Fibroblast of skin of abdomen (primary cell): ENCODE results near the gene PSMB3.
"Not testable (repeated sequence)": the region's sequence is repeated elsewhere in the genome, so short reads cannot be mapped to it uniquely, and the experiment has no call there.

ENCODE experiments used
- DNase-seq: peaks from one replicate; pipeline ENCODE4 v3.0.0-alpha.2; 2013

PSMB3 gene

GRCh38 chr17:38749223-38750043 is 3.1 kb upstream of the PSMB3 start:
- peak; percentile 36 for DNase-seq

GRCh38 chr17:38750044-38750311 is 2.6 kb upstream of the PSMB3 start:
- no peak for DNase-seq

GRCh38 chr17:38750312-38751121 is 2.0 kb upstream of the PSMB3 start:
- no peak for DNase-seq

- DNase-seq = no peak
Observed at GRCh38 chr17:38751144-38751807, 1.3 kb upstream of the PSMB3 start.

- peak; percentile 89 for DNase-seq
Observed at GRCh38 chr17:38751808-38752307, 683 bp upstream of the PSMB3 start.

- no peak for DNase-seq
Observed at GRCh38 chr17:38753071-38753506, 548 bp downstream of the PSMB3 start.

GRCh38 chr17:38761612-38762011 is 9.1 kb downstream of the PSMB3 start:
- no peak for DNase-seq

GRCh38 chr17:38762231-38762630 is 9.7 kb downstream of the PSMB3 start:
- DNase-seq = no peak

GRCh38 chr17:38766341-38766740 is 13.8 kb downstream of the PSMB3 start:
- DNase-seq = no peak

- no peak for DNase-seq
Observed at GRCh38 chr17:38768417-38768816, 15.9 kb downstream of the PSMB3 start.

GRCh38 chr17:38773258-38773657 is 20.7 kb downstream of the PSMB3 start:
- DNase-seq = no peak

GRCh38 chr17:38777641-38778250 is 25.2 kb downstream of the PSMB3 start:
- no peak for DNase-seq

GRCh38 chr17:38779965-38780752 is 27.6 kb downstream of the PSMB3 start:
- DNase-seq = no peak

- DNase-seq = no peak
Observed at GRCh38 chr17:38783227-38783626, 30.7 kb downstream of the PSMB3 start.

- no peak for DNase-seq
Observed at GRCh38 chr17:38786372-38786771, 33.8 kb downstream of the PSMB3 start.

- not testable (repeated sequence) for DNase-seq
Observed at GRCh38 chr17:38787999-38788398, 35.5 kb downstream of the PSMB3 start.

- DNase-seq = peak; percentile 21
Observed at GRCh38 chr17:38789185-38789584, 36.6 kb downstream of the PSMB3 start.

- not testable (repeated sequence) for DNase-seq
Observed at GRCh38 chr17:38790148-38790707, 37.7 kb downstream of the PSMB3 start.

- DNase-seq = no peak
Observed at GRCh38 chr17:38791162-38791561, 38.6 kb downstream of the PSMB3 start.

GRCh38 chr17:38794221-38794620 is 41.7 kb downstream of the PSMB3 start:
- no peak for DNase-seq

GRCh38 chr17:38796451-38797157 is 44.1 kb downstream of the PSMB3 start:
- no peak for DNase-seq
